Caco-2 (cell line): ENCODE results near the gene SPRN. TPM values are rescaled to one million over a fixed set of nuclear protein-coding genes. Genes with fewer than 3 reads are reported as not detected.
"Not testable (repeated sequence)": the region's sequence is repeated elsewhere in the genome, so short reads cannot be mapped to it uniquely, and the experiment has no call there.

Experiments used
- BruUV-seq: library from RNA; stranded (reverse); fragments of 400-500 nt; replicated peaks from 2 replicates; lab custom pipeline; 2021; lab: Mats Ljungman, UMichigan
- CTCF ChIA-PET: fragments of 300-600 bp; sonication (Branson Sonifier 250); formaldehyde crosslinking; loops from one replicate; lab custom pipeline; 2022; ENCODE audit warnings: antibody characterized with exemption; lab: Charles Lee
- POLR2A ChIA-PET: fragments of 300-600 bp; sonication (Branson Sonifier 250); formaldehyde crosslinking; loops from one replicate; lab custom pipeline; 2022; ENCODE audit warnings: antibody characterized with exemption; lab: Charles Lee
- DNase-seq, 2 experiments: peaks; one replicate each; pipeline versions ENCODE4 v3.0.0 to v3.0.0-alpha.2; 2020 to 2022
- H3K27me3 ChIP-seq: replicated peaks from 2 replicates; pipeline ENCODE4 v1.6.0; 2011; ENCODE audit warnings: low read length; ENCODE audit not compliant: control insufficient read depth, insufficient read depth
- H3K36me3 ChIP-seq: 2 replicates; pipeline ENCODE4 v1.5.1; 2011; ENCODE audit warnings: low read length; ENCODE audit not compliant: control insufficient read depth, insufficient read depth
- H3K4me1 ChIP-seq: fragments of 250-450 bp; sonication (Bioruptor Pico); 2 replicates; pipeline ENCODE4 v1.5.1; 2020; ENCODE audit warnings: mild to moderate bottlenecking
- H3K4me3 ChIP-seq: 2 replicates; pipeline ENCODE4 v1.5.1; 2011; ENCODE audit warnings: low read depth, mild to moderate bottlenecking, control low read depth, low read length
- H3K9me3 ChIP-seq: fragments of 250-450 bp; sonication (Bioruptor Pico); 2 replicates; pipeline ENCODE4 v1.5.1; 2020; ENCODE audit warnings: mild to moderate bottlenecking, moderate library complexity
- H3K27ac Mint-ChIP-seq: one replicate; pipeline ENCODE4 v1.8.0; 2022; ENCODE audit warnings: mixed read lengths; ENCODE audit not compliant: unreplicated experiment
- H3K27me3 Mint-ChIP-seq: one replicate; pipeline ENCODE4 v1.8.0; 2022; ENCODE audit warnings: mixed read lengths; ENCODE audit not compliant: insufficient read depth, unreplicated experiment
- H3K36me3 Mint-ChIP-seq: one replicate; pipeline ENCODE4 v1.8.0; 2022; ENCODE audit warnings: mild to moderate bottlenecking, mixed read lengths; ENCODE audit not compliant: insufficient read depth, unreplicated experiment
- H3K4me1 Mint-ChIP-seq: one replicate; pipeline ENCODE4 v1.8.0; 2022; ENCODE audit warnings: low read depth, mixed read lengths; ENCODE audit not compliant: unreplicated experiment
- H3K4me3 Mint-ChIP-seq: one replicate; pipeline ENCODE4 v1.8.0; 2022; ENCODE audit warnings: mild to moderate bottlenecking, moderate library complexity, mixed read lengths; ENCODE audit not compliant: unreplicated experiment
- H3K9me3 Mint-ChIP-seq: one replicate; pipeline ENCODE4 v1.8.0; 2022; ENCODE audit warnings: mixed read lengths; ENCODE audit not compliant: unreplicated experiment
- intact Hi-C: fragments of 100-400 bp; cut with micrococcal nuclease; formaldehyde crosslinking; loops from one replicate; pipeline ENCODE4 v1.10.0; 2022; ENCODE audit not compliant: unreplicated experiment
- total RNA-seq: library from RNA; stranded (reverse); gene quantifications from 2 replicates; pipeline ENCODE4 v1.2.3, GENCODE V29; 2022
- TF ChIP-seq, protein P1 (sequence below), 2 experiments: fragments of 200-600 bp in 1 of 2; IDR thresholded peaks; 1 replicate in 1 of 2; 2 replicates in 1 of 2; pipeline versions ENCODE4 v1.5.1 to v1.8.0; 2011 to 2022; ENCODE audit warnings: antibody characterized with exemption in 1 of 2, control low read depth in 1 of 2, inconsistent platforms in 1 of 2, low read depth in 1 of 2, low read length in 1 of 2, mild to moderate bottlenecking in 1 of 2, moderate library complexity in 1 of 2; ENCODE audit not compliant: insufficient read depth in 1 of 2, severe bottlenecking in 1 of 2, unreplicated experiment in 1 of 2

Gene SPRN
- total RNA-seq, 1 experiment from 2014 or later, result not detected

DNA sequence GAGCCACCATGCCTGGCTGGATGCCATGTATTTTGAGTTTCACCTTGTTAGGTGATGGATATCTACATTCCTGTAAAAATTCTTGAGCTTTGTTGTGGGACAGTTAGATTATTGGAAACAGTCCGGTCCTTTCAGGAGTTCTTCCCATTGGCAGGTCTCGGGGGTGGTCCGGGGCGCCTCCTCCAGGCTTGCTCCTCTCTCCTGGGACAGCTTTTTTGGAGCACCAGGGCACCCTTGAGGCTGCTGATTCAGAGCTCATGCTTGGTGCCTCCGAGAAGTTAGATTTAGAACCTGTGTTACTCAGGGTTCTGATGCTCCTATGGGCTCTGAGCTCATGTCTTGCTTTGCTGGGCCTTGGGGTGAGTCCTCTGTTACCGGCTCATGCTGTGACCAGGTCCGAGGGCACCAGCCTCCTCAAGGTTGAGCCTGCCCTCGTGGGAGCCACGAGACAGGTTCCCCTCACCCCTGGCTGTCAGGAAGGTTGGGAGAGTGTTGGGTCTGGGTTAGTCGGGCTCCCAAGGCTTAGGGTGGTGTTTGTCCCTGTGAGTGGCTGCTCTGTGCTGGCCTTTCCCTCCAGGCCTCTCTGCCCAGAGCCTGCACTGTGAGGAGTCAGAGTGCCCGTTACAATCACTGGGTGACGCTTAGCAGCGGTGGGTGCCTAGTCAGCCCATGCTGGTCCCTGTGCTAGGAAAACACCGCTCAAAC lies 6.0 kb downstream of the SPRN start:
- POLR2A ChIA-PET, result no interaction called here
- Mint-ChIP-seq H3K27me3 (no peaks in the 10 kb centered on the region), H3K36me3 (peaks cover 80% of the 10 kb centered on the region), H3K9me3 (peaks cover 5% of the 10 kb centered on the region), H3K4me3 (no peak overlapping the region), H3K27ac (no peak overlapping the region), H3K4me1 (no peaks in the 10 kb centered on the region)
- Histone ChIP-seq H3K4me3 (no peak overlapping the region), H3K9me3 (no peaks in the 10 kb centered on the region), H3K27me3 (no peaks in the 10 kb centered on the region), H3K36me3 (peaks cover 1% of the 10 kb centered on the region), H3K4me1 (peaks cover 5% of the 10 kb centered on the region; the same call in 1 of the 2 replicates)
- CTCF ChIA-PET, result no interaction called here
- intact Hi-C loops, result no loop called here
- TF ChIP-seq, protein P1, sequence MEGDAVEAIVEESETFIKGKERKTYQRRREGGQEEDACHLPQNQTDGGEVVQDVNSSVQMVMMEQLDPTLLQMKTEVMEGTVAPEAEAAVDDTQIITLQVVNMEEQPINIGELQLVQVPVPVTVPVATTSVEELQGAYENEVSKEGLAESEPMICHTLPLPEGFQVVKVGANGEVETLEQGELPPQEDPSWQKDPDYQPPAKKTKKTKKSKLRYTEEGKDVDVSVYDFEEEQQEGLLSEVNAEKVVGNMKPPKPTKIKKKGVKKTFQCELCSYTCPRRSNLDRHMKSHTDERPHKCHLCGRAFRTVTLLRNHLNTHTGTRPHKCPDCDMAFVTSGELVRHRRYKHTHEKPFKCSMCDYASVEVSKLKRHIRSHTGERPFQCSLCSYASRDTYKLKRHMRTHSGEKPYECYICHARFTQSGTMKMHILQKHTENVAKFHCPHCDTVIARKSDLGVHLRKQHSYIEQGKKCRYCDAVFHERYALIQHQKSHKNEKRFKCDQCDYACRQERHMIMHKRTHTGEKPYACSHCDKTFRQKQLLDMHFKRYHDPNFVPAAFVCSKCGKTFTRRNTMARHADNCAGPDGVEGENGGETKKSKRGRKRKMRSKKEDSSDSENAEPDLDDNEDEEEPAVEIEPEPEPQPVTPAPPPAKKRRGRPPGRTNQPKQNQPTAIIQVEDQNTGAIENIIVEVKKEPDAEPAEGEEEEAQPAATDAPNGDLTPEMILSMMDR (IDR thresholded peaks at IDR 0.05; ENCODE audit: insufficient read depth in 1 of 2, low read depth in 1 of 2, low read length in 1 of 2, severe bottlenecking in 1 of 2, unreplicated experiment in 1 of 2), result no peak
- BruUV-seq, result no TSS peak
- DNase-seq, result no peak

DNA sequence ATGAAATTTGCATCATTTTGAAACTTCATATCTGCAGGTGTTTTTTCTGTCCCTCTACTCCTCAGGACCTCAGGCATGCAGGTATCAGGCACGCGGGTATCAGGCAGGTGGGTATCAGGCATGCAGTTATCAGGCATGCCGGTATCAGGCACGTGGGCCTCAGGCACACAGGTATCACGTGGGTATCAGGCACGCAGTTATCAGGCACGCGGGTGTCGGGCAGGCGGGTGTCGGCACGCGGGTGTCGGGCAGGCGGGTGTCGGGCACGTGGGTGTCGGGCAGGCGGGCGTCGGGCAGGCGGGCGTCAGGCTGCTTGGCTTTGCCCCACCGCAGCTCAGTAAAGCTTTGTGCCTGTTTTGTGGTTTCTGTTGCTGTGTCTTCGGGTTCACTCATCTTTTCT lies 8.7 kb downstream of the SPRN start:
- no TSS peak for BruUV-seq
- Mint-ChIP-seq H3K27me3 (no peaks in the 10 kb centered on the region), H3K4me1 (no peaks in the 10 kb centered on the region), H3K36me3 (peaks cover 80% of the 10 kb centered on the region), H3K4me3 (no peak overlapping the region), H3K9me3 (peaks cover 30% of the 10 kb centered on the region), H3K27ac (no peak overlapping the region)
- Histone ChIP-seq H3K4me3 (no peak overlapping the region), H3K4me1 (no peaks in the 10 kb centered on the region), H3K36me3 (peaks cover 1% of the 10 kb centered on the region), H3K9me3 (peaks cover 16% of the 10 kb centered on the region), H3K27me3 (no peaks in the 10 kb centered on the region)
- ChIA-PET POLR2A (no interaction called here), CTCF (no interaction called here)
- TF ChIP-seq, protein P1 (IDR thresholded peaks at IDR 0.05; ENCODE audit: insufficient read depth in 1 of 2, low read depth in 1 of 2, low read length in 1 of 2, severe bottlenecking in 1 of 2, unreplicated experiment in 1 of 2), result no peak
- intact Hi-C loops, result no loop called here
- no peak for DNase-seq

DNA sequence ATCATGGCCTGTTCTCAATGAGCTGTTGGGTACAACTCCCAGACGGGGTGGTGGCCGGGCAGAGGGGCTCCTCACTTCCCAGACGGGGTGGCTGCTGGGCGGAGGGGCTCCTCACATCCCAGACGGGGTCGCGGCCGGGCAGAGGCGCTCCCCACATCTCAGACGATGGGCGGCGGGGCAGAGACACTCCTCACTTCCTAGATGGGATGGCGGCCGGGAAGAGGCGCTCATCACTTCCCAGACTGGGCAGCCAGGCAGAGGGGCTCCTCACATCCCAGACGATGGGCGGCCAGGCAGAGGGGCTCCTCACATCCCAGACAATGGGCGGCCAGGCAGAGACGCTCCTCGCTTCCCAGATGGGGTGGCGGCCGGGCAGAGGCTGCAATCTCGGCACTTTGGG lies 10.0 kb downstream of the SPRN start:
- BruUV-seq, H3K4me1 ChIP-seq, H3K27me3 ChIP-seq, CTCF ChIA-PET, DNase-seq, H3K27me3 Mint-ChIP-seq, H3K4me3 Mint-ChIP-seq, H3K27ac Mint-ChIP-seq, POLR2A ChIA-PET, H3K4me1 Mint-ChIP-seq, H3K36me3 ChIP-seq, H3K4me3 ChIP-seq, intact Hi-C loops: not testable (repeated sequence)
- H3K9me3 ChIP-seq, result peaks cover 20% of the 10 kb centered on the region
- H3K36me3 Mint-ChIP-seq, result peaks cover 81% of the 10 kb centered on the region
- H3K9me3 Mint-ChIP-seq, result peaks cover 44% of the 10 kb centered on the region
